NCI-H2107 (cell line): ENCODE data around the gene KCTD4.
"Not testable (repeated sequence)": the region's sequence is repeated elsewhere in the genome, so short reads cannot be mapped to it uniquely, and the experiment has no call there.

Experiments
- DNase-seq: peaks from one replicate; lab custom pipeline; 2025; lab: John Stamatoyannopoulos, UW

KCTD4 gene

DNA sequence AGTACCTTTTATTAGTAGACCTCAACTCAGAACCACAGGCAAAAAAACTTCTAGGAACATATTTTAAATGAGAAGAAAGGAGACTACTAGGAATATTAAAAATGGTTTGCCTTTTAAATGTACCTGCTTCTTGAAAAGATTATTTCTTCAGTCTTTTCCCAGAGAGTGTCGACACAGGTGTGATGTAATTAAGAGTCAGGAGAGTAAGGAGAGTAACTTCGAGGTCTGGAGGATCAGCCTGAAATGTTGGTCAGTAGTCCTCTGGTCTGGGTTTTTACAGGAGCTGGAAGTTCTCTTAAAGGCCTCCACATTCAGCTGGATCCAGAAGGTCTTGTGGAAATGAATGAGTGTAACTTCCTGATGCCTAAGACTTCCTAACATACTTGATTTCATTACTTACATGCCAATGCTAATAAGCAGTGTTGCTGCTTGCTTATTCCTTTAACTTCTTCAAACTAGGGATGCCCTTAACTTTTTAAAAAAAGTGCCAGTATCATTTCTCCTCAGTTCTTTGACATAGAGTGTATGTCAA is at the start of gene KCTD4:
Gene KCTD4, minus strand, starts transcription at position 345 of the 532 bp plus-strand sequence. CDS start 6,478 bp downstream, outside the sequence.
- no peak for DNase-seq

DNA sequence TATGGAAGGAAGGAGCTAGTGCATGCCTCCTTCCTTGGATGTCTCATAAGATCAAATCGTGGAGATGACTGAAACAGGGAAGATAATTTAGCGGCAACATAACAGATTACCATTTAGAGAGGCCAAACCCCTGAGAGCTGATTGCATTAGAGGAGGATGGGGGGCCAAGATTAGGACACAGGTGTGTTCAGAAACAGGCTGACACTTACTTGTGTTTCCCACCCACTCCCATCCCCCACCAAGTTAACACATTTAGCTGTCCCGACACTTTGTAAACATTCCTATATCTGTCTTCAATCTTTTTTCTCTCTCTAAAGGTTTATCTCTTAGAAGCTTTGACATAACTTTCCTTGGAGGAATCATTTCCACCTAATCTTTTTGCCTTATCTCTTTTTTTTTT is 48.8 kb upstream of the KCTD4 start:
- no peak for DNase-seq

DNA sequence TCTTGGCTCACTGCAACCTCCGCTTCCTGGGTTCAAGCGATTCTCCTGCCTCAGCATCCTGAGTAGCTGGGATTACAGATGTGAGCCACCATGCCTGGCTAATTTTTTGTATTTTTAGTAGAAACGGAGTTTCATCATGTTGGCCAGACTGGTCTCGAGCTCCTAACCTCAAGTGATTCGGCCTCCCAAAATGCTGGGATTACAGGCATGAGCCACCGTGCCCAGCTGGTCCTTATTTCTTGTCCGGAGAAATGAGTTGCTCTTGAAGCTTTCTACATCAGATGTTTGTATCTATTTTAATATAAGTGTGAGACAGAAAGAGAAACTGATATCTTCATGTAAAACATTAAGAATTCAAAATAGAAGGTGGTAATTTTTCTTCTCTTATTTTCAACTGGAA is 43.9 kb upstream of the KCTD4 start:
- not testable (repeated sequence) for DNase-seq

DNA sequence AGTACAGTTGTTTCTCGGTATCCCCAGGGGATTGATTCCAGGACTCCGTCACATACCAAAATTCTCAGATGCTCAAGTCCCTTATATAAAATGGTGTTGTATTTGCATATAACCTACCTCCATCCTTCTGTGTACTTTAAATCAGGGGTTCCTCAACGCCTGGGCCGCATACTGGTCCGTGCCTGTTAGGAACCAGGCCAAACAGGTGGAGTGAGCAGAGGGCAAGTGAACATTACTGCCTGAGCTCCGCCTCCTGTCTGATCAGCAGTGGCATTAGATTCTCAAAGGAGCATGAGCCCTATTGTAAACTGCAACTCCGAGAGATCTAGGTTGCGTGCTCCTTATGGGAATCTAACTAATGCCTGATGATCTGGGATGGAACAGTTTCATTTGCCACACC is 42.2 kb upstream of the KCTD4 start:
- no peak for DNase-seq

GRCh38 chr13:45242524-45242923 is 41.7 kb upstream of the KCTD4 start:
- no peak for DNase-seq

DNA sequence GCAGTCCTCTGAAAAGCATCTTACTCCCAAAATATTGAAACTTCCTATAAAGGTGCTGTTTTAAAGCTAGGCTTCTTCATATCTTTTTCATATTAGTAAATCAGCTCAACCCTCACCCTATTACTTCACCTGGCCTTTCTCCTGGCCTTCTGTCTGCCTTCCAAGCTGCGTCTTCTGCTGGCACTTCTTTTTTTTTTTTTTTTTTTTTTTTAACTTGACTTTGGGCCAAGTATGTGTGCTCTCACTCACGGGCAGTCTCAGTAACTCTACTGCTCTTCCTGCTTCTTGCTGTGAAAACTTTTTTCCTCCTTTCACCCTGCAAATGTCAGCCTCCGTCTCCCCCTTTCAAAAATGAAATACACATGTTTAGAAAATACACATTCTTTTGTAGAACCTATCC is 41.2 kb upstream of the KCTD4 start:
- DNase-seq, result no peak

GRCh38 chr13:45240143-45240542 is 39.3 kb upstream of the KCTD4 start:
- DNase-seq, result no peak

GRCh38 chr13:45238945-45239795 is 38.3 kb upstream of the KCTD4 start:
- no peak for DNase-seq

DNA sequence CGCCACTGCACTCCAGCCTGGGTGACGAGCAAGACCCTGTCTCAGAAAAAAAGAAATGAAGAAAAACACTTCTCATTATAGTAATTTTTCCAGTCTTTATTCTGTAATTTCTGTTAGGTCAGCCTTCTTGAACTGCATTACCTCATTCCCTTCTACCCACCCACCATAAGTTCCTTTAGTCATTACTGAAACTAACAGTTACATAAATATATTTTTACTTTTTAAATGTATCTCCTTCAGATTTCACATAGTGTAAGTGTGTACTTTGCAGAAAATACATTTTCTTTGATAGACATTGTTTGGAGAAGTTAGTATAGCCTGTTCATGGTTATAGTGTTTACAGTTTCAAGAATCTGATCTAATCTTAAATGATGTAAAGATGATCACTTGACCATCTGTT is 31.7 kb upstream of the KCTD4 start:
- DNase-seq, result no peak

GRCh38 chr13:45231722-45232121 is 30.9 kb upstream of the KCTD4 start:
- DNase-seq, result no peak

DNA sequence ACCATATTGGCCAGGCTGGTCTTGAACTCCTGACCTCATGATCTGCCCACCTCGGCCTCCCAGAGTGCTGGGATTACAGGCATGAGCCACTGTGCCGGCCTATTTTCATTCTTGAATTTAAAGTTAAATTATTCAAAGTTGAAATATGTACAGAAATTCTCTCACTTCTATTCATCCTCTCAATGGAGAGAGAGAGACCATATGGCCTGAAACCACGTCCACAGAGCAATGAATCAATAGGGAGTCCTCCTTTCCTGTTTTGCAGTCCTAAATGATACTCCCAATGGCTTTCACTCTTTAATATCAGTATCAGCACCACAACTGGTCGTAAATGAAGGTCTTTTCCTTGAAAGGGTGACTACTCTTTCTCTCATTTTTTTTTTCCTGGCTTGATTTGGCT is 30.5 kb upstream of the KCTD4 start:
- no peak for DNase-seq

DNA sequence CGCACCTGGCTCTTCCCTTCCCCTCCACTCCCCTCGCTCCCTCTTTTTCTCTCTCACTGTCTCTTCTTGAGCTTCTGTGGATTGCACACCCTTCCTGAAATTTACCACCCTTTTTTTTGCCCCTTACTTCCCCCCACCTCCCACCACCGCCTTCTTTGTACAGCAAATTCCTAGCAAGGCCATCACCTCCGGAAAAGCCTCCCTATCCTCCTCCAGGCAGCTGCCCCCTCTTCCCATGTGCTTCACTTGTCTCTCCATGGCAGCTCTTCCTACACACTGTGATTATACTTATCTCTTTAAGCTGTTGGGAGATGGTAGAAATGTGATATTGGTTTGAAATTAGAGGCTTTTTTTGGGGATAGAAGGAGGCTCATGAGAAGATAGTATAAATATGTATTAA is 28.3 kb upstream of the KCTD4 start:
- no peak for DNase-seq

DNA sequence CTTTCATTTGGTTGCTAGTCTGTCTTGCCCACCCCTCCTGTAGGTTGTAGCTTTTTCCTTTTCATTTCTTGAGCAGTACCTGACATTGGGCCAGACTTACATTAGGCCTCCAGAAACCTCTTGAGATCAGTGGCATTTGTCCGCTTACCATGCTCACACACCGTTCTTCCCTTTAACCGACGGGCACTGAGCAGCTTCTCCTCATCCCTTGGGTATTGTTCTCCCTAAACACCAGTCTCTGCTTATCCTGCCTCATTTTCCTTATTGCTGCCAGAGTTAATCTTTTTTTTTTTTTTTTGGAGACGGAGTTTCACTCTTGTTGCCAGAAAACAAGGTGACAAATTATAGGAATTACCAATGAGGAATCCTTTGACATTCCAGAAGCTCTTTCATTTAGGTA is 27.2 kb upstream of the KCTD4 start:
- no peak for DNase-seq

DNA sequence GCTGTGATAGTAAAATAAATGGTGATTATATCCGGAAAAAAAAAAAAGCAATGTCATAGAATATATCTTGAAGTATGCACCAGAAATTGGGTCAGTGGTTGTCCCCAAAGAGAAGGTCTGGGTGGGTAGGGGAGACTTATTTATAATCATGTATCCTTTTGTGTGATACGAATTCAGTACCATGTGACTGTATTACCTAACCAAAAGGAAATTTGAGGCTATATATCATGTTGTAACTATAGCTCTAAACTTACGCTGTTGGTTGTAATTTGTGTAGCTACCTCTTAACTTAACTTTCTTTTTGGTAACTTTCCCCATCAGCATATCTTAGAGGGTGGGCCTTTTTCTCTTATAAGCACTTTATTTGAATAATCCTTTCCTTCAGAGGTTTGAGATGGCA is 25.2 kb upstream of the KCTD4 start:
- no peak for DNase-seq

DNA sequence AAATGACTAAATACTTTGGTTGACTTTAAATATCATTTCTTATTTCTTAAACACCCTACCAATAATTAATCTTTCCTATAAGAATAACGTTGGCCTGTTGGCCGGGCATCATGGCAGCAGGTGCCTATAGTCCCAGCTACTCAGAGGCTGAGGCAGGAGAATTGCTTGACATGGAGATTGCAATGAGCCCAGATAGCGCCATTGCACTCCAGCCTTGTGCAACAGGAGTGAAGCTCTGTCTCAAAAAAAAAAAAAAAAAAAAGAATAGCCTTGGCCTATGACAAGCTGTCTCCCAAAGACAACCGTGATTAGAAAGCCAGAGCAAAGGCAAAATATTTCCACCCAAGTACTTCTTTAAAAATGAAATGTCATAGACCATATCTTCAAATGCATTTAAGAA is 24.5 kb upstream of the KCTD4 start:
- DNase-seq, result no peak

GRCh38 chr13:45224176-45224575 is 23.3 kb upstream of the KCTD4 start:
- no peak for DNase-seq

- DNase-seq, result no peak
Measured at GRCh38 chr13:45222919-45223318, 22.1 kb upstream of the KCTD4 start.

GRCh38 chr13:45222516-45222915 is 21.7 kb upstream of the KCTD4 start:
- DNase-seq, result no peak

DNA sequence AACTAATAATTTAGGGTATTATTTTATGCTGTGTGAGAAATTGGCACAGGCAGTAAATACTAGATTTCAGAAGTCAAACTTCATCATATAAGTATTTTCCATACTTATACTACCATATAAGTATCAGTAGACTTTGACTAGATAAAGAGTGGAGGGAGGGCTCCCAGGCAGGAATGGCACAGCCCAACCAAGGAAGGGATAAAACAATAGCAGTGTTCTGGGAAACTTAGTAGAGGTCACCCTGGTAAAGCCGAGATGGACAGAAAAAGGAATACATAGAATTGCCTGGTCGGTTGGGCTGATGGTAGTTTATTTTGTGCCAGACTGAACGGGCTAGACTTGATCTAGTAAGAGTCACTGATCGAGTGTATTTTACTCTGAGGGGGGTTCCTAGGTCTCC is 19.6 kb upstream of the KCTD4 start:
- DNase-seq, result no peak

- DNase-seq, result no peak
Measured at GRCh38 chr13:45219938-45220375, 19.1 kb upstream of the KCTD4 start.

DNA sequence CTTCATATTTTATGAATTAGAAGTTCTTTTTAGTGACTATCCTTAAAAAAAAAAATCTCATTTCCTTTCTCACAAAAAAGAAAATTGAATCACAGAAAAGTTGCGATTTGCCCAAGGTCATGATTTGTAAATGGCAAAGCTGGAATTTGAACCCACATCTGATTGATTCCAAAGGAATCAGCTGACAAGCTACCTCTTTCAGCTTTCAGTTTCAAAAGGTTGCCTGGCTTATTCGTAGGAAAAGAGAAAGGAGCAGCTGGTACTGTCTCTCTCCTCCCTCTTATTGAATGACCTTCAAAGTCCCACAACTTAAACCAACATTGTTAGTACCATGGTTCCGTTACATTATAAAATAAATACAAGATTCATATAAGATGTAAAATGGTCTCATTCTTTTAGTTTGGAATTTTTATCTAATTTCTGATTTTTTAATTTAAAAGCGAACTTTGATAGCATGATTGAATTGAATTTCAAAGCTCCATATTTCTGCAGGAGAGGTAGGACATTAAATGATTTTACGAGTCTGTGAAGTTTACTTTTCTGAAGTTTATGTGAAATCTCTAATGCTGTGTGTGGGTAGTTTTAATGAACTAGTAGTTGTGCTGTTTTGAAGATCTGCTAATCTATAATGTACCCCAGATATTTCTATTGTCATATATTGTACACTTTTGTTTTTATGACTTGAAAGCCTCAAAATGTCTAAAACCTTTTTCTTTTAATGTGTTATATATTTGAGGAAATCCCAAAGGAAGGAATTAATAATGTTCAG is 18.5 kb upstream of the KCTD4 start:
- no peak for DNase-seq

- no peak for DNase-seq
Measured at GRCh38 chr13:45218689-45219088, 17.8 kb upstream of the KCTD4 start.

GRCh38 chr13:45216193-45216592 is 15.3 kb upstream of the KCTD4 start:
- DNase-seq, result no peak
